Right hindlimb (tissue), 1 donor: ENCODE results near the gene NSUN3.
"Not testable (repeated sequence)": the region's sequence is repeated elsewhere in the genome, so short reads cannot be mapped to it uniquely, and the experiment has no call there.

Experiments
- DNase-seq: peaks from one replicate; pipeline ENCODE4 v3.0.0-alpha.2; 2018

NSUN3 gene

GRCh38 chr3:94069194-94069813, 6.4 kb downstream of the NSUN3 start:
- DNase-seq = no peak

GRCh38 chr3:94070341-94070911, 7.6 kb downstream of the NSUN3 start:
- no peak for DNase-seq

- no peak for DNase-seq
Measured at GRCh38 chr3:94071713-94072284, 8.9 kb downstream of the NSUN3 start.

- no peak for DNase-seq
Measured at GRCh38 chr3:94076055-94076454, 13.2 kb downstream of the NSUN3 start.

- DNase-seq = not testable (repeated sequence)
Measured at GRCh38 chr3:94080552-94080951, 17.7 kb downstream of the NSUN3 start.

GRCh38 chr3:94081884-94082283, 19.0 kb downstream of the NSUN3 start:
- DNase-seq = no peak

GRCh38 chr3:94082391-94082937, 19.6 kb downstream of the NSUN3 start:
- no peak for DNase-seq

GRCh38 chr3:94083261-94083660, 20.4 kb downstream of the NSUN3 start:
- DNase-seq = no peak

GRCh38 chr3:94089126-94089525, 26.3 kb downstream of the NSUN3 start:
- no peak for DNase-seq

GRCh38 chr3:94092086-94092485, 29.2 kb downstream of the NSUN3 start:
- no peak for DNase-seq

GRCh38 chr3:94093151-94093550, 30.3 kb downstream of the NSUN3 start:
- no peak for DNase-seq

- DNase-seq = no peak
Measured at GRCh38 chr3:94095111-94095510, 32.2 kb downstream of the NSUN3 start.

- no peak for DNase-seq
Measured at GRCh38 chr3:94098452-94098851, 35.6 kb downstream of the NSUN3 start.

GRCh38 chr3:94099311-94099710, 36.5 kb downstream of the NSUN3 start:
- no peak for DNase-seq

GRCh38 chr3:94101860-94102259, 39.0 kb downstream of the NSUN3 start:
- DNase-seq = no peak

GRCh38 chr3:94106268-94106667, 43.4 kb downstream of the NSUN3 start:
- no peak for DNase-seq

GRCh38 chr3:94110232-94110631, 47.4 kb downstream of the NSUN3 start:
- not testable (repeated sequence) for DNase-seq

- DNase-seq = no peak
Measured at GRCh38 chr3:94110854-94111253, 48.0 kb downstream of the NSUN3 start.

- DNase-seq = no peak
Measured at GRCh38 chr3:94114666-94115065, 51.8 kb downstream of the NSUN3 start.

GRCh38 chr3:94115482-94115881, 52.6 kb downstream of the NSUN3 start:
- no peak for DNase-seq

GRCh38 chr3:94117729-94118128, 54.9 kb downstream of the NSUN3 start:
- DNase-seq = no peak

- no peak for DNase-seq
Measured at GRCh38 chr3:94118390-94118789, 55.5 kb downstream of the NSUN3 start.

- DNase-seq = no peak
Measured at GRCh38 chr3:94121161-94121560, 58.3 kb downstream of the NSUN3 start.

GRCh38 chr3:94127115-94127514, 64.3 kb downstream of the NSUN3 start:
- DNase-seq = no peak
